Gastroesophageal sphincter (tissue), 3 donors: Measurements from ENCODE around the gene SGPP1.

Experiments used
- CTCF ChIP-seq, 4 experiments: fragments of 200-600 bp in 2 of 4; fragments of 450-650 bp in 2 of 4; sonication (generic) in 1 of 4; IDR thresholded peaks; one replicate each; pipeline ENCODE4 v1.5.1; 2017 to 2019; ENCODE audit warnings: antibody characterized with exemption in 4 of 4, mild to moderate bottlenecking in 2 of 4, moderate library complexity in 2 of 4
- POLR2AphosphoS5 ChIP-seq: sonication (generic); formaldehyde crosslinking; IDR thresholded peaks from one replicate; pipeline ENCODE4 v1.6.1; 2017; ENCODE audit warnings: antibody characterized with exemption

GRCh38 chr14:63726499-63726898, 1.4 kb downstream of the SGPP1 start:
- TF ChIP-seq POLR2AphosphoS5, result no peak
- no peak for TF ChIP-seq CTCF (IDR thresholded peaks at IDR 0.05)
